ENCODE measurements around the gene C6orf62. TPM values are rescaled to one million over a fixed set of nuclear protein-coding genes. Genes with fewer than 3 reads are reported as not detected.

The C6orf62 gene
- total RNA-seq, 1 donor from 2014 or later: 109 TPM

Other genes with a start within 250 kb of the C6orf62 start
- 0.22 and 0.39 TPM in 2 replicates for gene GPLD1, start 229.6 kb downstream of the C6orf62 start, total RNA-seq
- 11.3 and 11.9 TPM in 2 replicates for gene ALDH5A1, start 224.2 kb downstream of the C6orf62 start, total RNA-seq
- gene KIAA0319, start 73.0 kb downstream of the C6orf62 start, total RNA-seq: not detected in 2 replicates
- gene TDP2, start 52.3 kb downstream of the C6orf62 start, total RNA-seq: 46.1 and 47.4 TPM in 2 replicates
- 27.0 and 27.4 TPM in 2 replicates for gene ACOT13, start 52.1 kb downstream of the C6orf62 start, total RNA-seq
- 80.8 and 83.5 TPM in 2 replicates for gene GMNN, start 55.8 kb upstream of the C6orf62 start, total RNA-seq
- gene ARMH2, start 79.8 kb upstream of the C6orf62 start, total RNA-seq: not detected in 2 replicates
- 30.8 and 31.1 TPM in 2 replicates for gene RIPOR2, start 216.8 kb upstream of the C6orf62 start, total RNA-seq